HUES6 (cell line): ENCODE results near the gene POLD4.

Experiments used
- H3K27ac ChIP-seq: 2 replicates; pipeline ENCODE4 v1.7.0; 2013; ENCODE audit warnings: low read depth, mild to moderate bottlenecking, low read length, inconsistent platforms
- H3K27me3 ChIP-seq: 2 replicates; pipeline ENCODE4 v1.6.1; 2013; ENCODE audit warnings: low read length; ENCODE audit not compliant: control insufficient read depth, insufficient read depth
- H3K36me3 ChIP-seq: 2 replicates; pipeline ENCODE4 v1.6.1; 2013; ENCODE audit warnings: low read length; ENCODE audit not compliant: control insufficient read depth, insufficient read depth
- H3K4me1 ChIP-seq: 2 replicates; pipeline ENCODE4 v1.6.1; 2013; ENCODE audit warnings: low read length; ENCODE audit not compliant: control insufficient read depth, insufficient read depth
- H3K4me3 ChIP-seq: 2 replicates; pipeline ENCODE4 v1.5.1; 2013; ENCODE audit warnings: low read depth, low read length
- H3K9ac ChIP-seq: one replicate; pipeline ENCODE4 v1.6.1; 2013; ENCODE audit warnings: mild to moderate bottlenecking, low read length
- H3K9me3 ChIP-seq: 2 replicates; pipeline ENCODE4 v1.6.1; 2013; ENCODE audit warnings: low read depth, low read length; ENCODE audit not compliant: control insufficient read depth, insufficient read depth

The POLD4 gene

GRCh38 chr11:67347964-67348749 lies 5.2 kb downstream of the POLD4 start:
- Histone ChIP-seq H3K9ac (no peak overlapping the region), H3K27me3 (no peaks in the 10 kb centered on the region), H3K27ac (no peak overlapping the region), H3K4me3 (no peak overlapping the region), H3K4me1 (peaks cover 14% of the 10 kb centered on the region; the same call in 1 of the 2 replicates), H3K36me3 (no peaks in the 10 kb centered on the region), H3K9me3 (no peaks in the 10 kb centered on the region)

GRCh38 chr11:67345920-67346819 lies 7.2 kb downstream of the POLD4 start:
- no peak overlapping the region for H3K9ac ChIP-seq
- H3K27ac ChIP-seq: no peak overlapping the region
- no peaks in the 10 kb centered on the region; the same call in 1 of the 2 replicates for H3K9me3 ChIP-seq
- no peaks in the 10 kb centered on the region for H3K27me3 ChIP-seq
- peaks cover 4% of the 10 kb centered on the region; the same call in 1 of the 2 replicates for H3K4me1 ChIP-seq
- no peaks in the 10 kb centered on the region for H3K36me3 ChIP-seq
- no peak overlapping the region for H3K4me3 ChIP-seq

- Histone ChIP-seq H3K4me3 (no peak overlapping the region), H3K4me1 (peaks cover 4% of the 10 kb centered on the region; the same call in 1 of the 2 replicates), H3K9ac (no peak overlapping the region), H3K27ac (no peak overlapping the region), H3K9me3 (no peaks in the 10 kb centered on the region; the same call in 1 of the 2 replicates), H3K36me3 (no peaks in the 10 kb centered on the region), H3K27me3 (no peaks in the 10 kb centered on the region)
Observed at GRCh38 chr11:67345247-67345919, 8.0 kb downstream of the POLD4 start.

GRCh38 chr11:67344264-67344663 lies 9.1 kb downstream of the POLD4 start:
- no peak overlapping the region for H3K4me3 ChIP-seq

GRCh38 chr11:67337257-67337656 lies 16.1 kb downstream of the POLD4 start:
- H3K4me3 ChIP-seq: no peak overlapping the region
- no peak overlapping the region for H3K9ac ChIP-seq
- no peak overlapping the region for H3K27ac ChIP-seq
- no peaks in the 10 kb centered on the region for H3K4me1 ChIP-seq
- no peaks in the 10 kb centered on the region for H3K36me3 ChIP-seq
- no peaks in the 10 kb centered on the region for H3K27me3 ChIP-seq
- H3K9me3 ChIP-seq: no peaks in the 10 kb centered on the region; the same call in 1 of the 2 replicates

More at GRCh38 chr11:67344264-67344663, 9.1 kb downstream of the POLD4 start:
- H3K36me3 ChIP-seq: no peaks in the 10 kb centered on the region
- no peak overlapping the region for H3K9ac ChIP-seq
- H3K4me1 ChIP-seq: peaks cover 4% of the 10 kb centered on the region; the same call in 1 of the 2 replicates
- no peaks in the 10 kb centered on the region; the same call in 1 of the 2 replicates for H3K9me3 ChIP-seq
- H3K27me3 ChIP-seq: no peaks in the 10 kb centered on the region
- no peak overlapping the region for H3K27ac ChIP-seq

GRCh38 chr11:67332081-67332691 lies 21.2 kb downstream of the POLD4 start:
- H3K27ac ChIP-seq: no peak overlapping the region
- no peak overlapping the region for H3K9ac ChIP-seq
- H3K9me3 ChIP-seq: no peaks in the 10 kb centered on the region
- no peak overlapping the region for H3K4me3 ChIP-seq
- no peaks in the 10 kb centered on the region for H3K4me1 ChIP-seq
- no peaks in the 10 kb centered on the region for H3K36me3 ChIP-seq
- H3K27me3 ChIP-seq: no peaks in the 10 kb centered on the region

- Histone ChIP-seq H3K27ac (no peak overlapping the region), H3K4me3 (no peak overlapping the region), H3K9me3 (no peaks in the 10 kb centered on the region), H3K27me3 (peaks cover 30% of the 10 kb centered on the region), H3K4me1 (no peaks in the 10 kb centered on the region; the same call in 1 of the 2 replicates), H3K36me3 (no peaks in the 10 kb centered on the region), H3K9ac (no peak overlapping the region)
Observed at GRCh38 chr11:67323526-67323925, 29.8 kb downstream of the POLD4 start.

GRCh38 chr11:67322049-67322448 lies 31.3 kb downstream of the POLD4 start:
- Histone ChIP-seq H3K4me1 (peaks cover 4% of the 10 kb centered on the region; the same call in 1 of the 2 replicates), H3K9ac (no peak overlapping the region), H3K9me3 (no peaks in the 10 kb centered on the region), H3K27me3 (peaks cover 38% of the 10 kb centered on the region), H3K27ac (no peak overlapping the region), H3K36me3 (no peaks in the 10 kb centered on the region), H3K4me3 (no peak overlapping the region)

- Histone ChIP-seq H3K27me3 (peaks cover 38% of the 10 kb centered on the region), H3K36me3 (no peaks in the 10 kb centered on the region), H3K4me3 (no peak overlapping the region), H3K9ac (no peak overlapping the region), H3K9me3 (no peaks in the 10 kb centered on the region), H3K27ac (no peak overlapping the region), H3K4me1 (peaks cover 4% of the 10 kb centered on the region; the same call in 1 of the 2 replicates)
Observed at GRCh38 chr11:67321313-67321871, 32.0 kb downstream of the POLD4 start.

- Histone ChIP-seq H3K4me3 (no peak overlapping the region), H3K27ac (no peak overlapping the region), H3K9me3 (no peaks in the 10 kb centered on the region), H3K27me3 (peaks cover 38% of the 10 kb centered on the region), H3K9ac (no peak overlapping the region), H3K4me1 (peaks cover 4% of the 10 kb centered on the region; the same call in 1 of the 2 replicates), H3K36me3 (no peaks in the 10 kb centered on the region)
Observed at GRCh38 chr11:67320691-67321090, 32.7 kb downstream of the POLD4 start.
